NCI-H226 (cell line): Measurements from ENCODE around the gene HTR1E.
"Not testable (repeated sequence)": the region's sequence is repeated elsewhere in the genome, so short reads cannot be mapped to it uniquely, and the experiment has no call there.

Experiments
- DNase-seq: peaks from one replicate; pipeline ENCODE4 v3.0.0-alpha.2; 2015

HTR1E gene

DNA sequence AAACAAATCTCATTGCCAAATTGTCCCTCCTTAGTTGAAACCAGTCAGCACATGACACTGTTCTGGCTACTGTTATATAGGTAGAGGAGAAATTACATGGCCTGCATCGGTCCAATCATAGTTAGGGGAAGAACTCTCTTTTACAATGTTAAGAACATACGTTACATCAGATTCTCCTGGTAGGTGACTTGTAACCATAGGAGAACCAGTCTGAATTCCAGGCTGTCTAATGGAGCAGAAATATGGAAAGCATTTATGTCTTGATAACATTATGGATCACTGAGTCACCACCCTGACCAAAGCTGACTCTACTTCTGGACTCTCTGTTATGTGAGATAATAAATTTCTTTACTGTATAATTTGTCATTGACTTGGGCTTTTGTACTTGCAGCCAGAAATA is 40.9 kb downstream of the HTR1E start:
- no peak for DNase-seq

DNA sequence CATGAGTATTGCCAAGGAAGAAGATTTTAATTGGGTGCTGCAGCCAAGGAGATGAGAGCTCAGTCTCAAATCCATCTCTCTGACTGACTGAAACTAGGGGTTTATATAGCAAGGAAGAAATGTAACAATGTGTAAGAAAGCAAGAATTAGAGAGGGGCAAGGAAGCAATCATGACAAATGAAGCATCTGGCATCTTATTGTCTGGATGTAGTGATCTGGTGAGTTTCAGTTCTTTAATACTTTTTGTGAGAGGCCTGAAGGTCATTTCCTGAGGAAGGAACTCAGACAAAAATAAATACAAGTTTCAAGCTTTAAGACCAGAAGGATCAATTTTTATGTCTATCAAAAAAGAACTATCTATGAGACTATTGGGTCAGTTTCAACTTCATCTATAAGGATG is 64.2 kb downstream of the HTR1E start:
- DNase-seq = no peak

DNA sequence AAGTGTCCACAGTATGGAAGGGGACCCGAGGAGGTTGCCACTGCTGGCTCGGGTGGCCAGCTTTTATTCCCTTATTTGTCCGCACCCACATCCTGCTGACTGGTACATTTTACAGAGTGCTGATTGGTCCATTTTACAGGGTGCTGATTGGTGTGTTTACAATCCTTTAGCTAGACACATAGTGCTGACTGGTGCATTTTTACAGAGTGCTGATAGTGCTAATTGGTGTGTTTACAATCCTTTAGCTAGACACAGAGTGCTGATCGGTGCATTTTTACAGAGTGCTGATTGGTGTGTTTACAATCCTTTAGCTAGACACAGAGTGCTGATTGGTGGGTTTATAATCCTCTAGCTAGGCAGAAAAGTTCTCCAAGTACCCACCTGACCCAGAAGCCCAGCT is 65.1 kb downstream of the HTR1E start:
- DNase-seq = not testable (repeated sequence)

GRCh38 chr6:87006541-87006940 is 69.2 kb downstream of the HTR1E start:
- not testable (repeated sequence) for DNase-seq

DNA sequence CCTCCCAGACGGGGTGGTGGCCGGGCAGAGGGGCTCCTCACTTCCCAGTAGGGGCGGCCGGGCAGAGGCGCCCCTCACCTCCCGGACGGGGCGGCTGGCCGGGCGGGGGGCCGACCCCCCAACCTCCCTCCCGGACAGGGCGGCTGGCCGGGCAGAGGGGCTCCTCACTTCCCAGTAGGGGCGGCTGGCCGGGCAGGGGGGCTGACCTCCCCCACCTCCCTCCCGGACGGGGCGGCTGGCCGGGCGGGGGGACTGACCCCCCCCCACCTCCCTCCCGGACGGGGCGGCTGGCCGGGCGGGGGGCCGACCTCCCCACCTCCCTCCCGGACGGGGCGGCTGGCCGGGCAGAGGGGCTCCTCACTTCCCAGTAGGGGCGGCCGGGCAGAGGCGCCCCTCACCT is 72.3 kb downstream of the HTR1E start:
- DNase-seq = not testable (repeated sequence)

DNA sequence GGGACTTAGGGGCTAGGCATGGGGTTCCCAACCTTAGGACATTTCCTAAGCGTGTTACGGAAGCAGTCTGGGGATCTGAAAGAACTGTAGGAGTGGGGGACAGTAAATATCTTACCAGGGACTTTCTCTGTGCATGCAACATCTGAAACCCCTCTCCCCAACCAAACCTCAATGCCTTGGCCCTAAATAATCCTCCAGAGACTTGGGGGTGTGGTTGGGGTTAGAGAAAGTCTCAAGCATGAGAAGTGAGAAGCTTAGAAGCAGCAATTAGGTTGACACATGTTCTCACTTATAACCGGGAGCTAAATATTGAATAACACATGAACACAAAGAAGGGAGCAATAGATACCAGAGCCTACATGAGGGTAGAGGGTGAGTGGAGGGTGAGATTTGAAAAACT is 74.7 kb downstream of the HTR1E start:
- no peak for DNase-seq

GRCh38 chr6:87012743-87013142 is 75.4 kb downstream of the HTR1E start:
- DNase-seq = no peak

DNA sequence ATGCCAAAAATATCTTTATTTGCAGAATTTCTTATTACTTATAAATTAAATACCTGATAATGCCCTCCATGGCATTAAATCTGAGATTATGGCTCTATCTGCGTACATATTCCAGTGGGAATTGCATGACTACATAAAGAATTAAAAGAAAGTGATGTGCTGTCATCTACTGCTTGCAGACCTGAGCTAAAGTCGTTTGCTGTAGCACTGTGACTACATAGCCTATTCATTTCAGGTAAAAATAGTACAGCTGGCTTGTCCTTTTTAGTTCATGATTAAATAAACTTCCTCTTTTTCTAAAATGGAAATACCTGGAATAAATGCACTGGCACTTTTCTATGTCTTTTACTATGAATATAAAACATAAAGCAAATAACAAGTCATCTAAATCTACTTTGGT is 79.4 kb downstream of the HTR1E start:
- no peak for DNase-seq

DNA sequence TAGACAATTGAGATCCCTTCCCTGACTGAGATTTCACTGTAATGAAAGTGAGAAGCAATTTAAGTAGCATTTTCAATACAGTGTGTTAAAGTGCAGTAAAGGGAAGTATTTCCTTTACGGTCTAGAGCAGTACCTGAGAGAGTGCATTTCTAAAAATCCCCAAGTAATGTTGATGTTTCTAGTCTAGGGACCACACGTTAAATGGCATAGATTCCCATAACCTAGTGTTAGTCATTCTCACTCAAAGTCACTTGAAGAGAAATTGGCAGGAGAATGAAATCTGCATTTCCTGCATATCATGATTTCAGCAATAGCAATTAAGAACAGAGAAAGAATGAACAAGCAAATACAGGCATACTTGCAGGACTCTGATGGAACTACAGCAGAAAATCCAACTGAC is 89.7 kb downstream of the HTR1E start:
- no peak for DNase-seq

- DNase-seq = peak; percentile 22
Measured at GRCh38 chr6:87029711-87030314, 92.5 kb downstream of the HTR1E start.

GRCh38 chr6:87040729-87041128 is 103.4 kb downstream of the HTR1E start:
- DNase-seq = no peak

DNA sequence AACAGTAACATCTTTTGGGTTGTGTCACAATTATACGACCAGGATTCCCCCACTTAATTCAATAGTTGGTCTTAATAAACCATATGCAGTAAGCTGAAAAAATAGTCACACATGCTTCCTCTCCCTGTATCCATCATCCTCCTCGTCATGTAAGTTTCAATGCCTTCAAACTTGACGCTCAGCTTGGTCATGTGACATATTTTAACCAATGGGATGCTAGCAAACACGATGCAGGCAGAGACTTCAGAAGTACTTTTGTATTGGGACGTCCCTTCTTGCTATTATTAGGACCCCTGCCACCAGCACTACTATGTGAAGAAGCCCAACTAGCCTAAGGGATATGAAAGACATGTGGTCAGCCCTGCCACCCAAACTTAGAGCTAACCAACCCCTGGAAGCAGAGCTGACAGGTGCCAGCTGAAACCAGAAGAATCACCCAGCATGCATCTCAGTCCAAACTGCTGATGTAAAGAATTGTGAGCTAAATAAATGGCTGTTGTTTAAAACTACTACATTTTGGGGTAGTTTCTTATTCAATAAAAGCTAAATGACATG is 108.3 kb downstream of the HTR1E start:
- no peak for DNase-seq

DNA sequence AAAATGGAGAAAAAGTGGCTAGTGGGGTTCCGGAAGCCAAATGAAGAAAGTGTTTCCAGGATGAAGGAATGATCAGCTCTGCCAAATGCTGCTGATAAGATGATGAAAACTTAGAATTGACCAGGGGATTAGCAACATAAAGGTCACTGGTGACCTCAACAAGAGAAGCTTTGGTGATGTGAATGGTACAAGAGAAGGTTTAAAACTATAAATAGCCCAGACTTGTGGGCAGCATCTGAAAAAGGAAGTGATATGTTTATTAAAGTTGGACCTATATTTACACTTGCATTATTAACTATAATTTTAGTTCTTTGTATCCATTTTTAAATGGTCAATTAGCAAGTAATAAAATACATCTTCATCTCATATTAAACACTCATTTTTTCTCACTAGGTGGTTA is 112.5 kb downstream of the HTR1E start:
- DNase-seq = no peak

DNA sequence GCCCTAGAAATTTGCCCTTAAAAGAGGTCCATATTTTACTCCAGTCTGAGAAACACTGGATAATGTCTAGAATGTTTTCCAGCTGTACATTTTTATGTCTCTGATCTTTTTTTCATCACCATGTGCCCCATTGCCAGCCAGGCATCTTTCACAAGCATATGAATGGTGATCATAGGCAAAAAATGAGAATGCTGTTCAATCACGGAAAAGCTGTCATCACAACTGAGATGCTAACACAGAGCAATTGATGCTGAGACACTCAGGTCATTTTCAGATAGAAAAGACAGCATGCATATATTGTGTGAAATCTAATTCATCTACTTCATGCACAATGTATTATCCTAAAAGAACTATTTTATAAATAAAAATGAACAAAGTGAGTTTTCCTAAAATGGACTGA is 116.0 kb downstream of the HTR1E start:
- DNase-seq = no peak

GRCh38 chr6:87054143-87054833 is 117.0 kb downstream of the HTR1E start:
- no peak for DNase-seq

DNA sequence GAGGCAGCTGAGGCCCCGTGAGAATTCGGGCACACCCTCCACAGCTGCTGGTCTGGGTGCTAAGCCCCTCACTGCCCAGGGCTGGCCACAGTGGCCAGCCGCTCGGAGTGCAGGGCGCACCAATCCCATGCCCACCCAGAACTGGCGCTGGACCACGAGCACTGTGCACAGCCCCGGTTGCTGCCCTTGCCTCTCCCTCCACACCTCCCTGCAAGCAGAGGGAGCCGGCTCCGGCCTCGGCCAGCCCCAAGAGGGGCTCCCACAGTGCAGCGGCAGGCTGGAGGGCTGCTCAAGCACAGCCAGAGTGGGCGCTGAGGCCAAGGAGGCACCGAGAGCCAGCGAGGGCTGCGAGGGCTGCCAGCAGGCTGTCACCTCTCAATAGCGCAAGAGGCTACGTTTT is 122.6 kb downstream of the HTR1E start:
- no peak for DNase-seq

- no peak for DNase-seq
Measured at GRCh38 chr6:87065117-87065516, 127.8 kb downstream of the HTR1E start.
